Smooth muscle cell (in vitro differentiated cells): ENCODE data around the gene DGKA. TPM values are rescaled to one million over a fixed set of nuclear protein-coding genes. Genes with fewer than 3 reads are reported as not detected.
"Not testable (repeated sequence)": the region's sequence is repeated elsewhere in the genome, so short reads cannot be mapped to it uniquely, and the experiment has no call there.

Experiments used
- DNase-seq: peaks from one replicate; lab custom pipeline; 2025; ENCODE audit not compliant: unreplicated experiment; lab: John Stamatoyannopoulos, UW
- H2AFZ ChIP-seq: fragments of 200-600 bp; sonication (generic); 2 replicates; pipeline ENCODE4 v1.6.0; 2016; ENCODE audit warnings: antibody characterized with exemption, low read depth, mild to moderate bottlenecking
- H3F3A ChIP-seq: fragments of 200-600 bp; sonication (generic); 2 replicates; pipeline ENCODE4 v1.6.0; 2017; ENCODE audit warnings: antibody characterized with exemption, low read depth
- H3K27ac ChIP-seq: fragments of 200-600 bp; sonication (generic); 2 replicates; pipeline ENCODE4 v1.5.1; 2016; ENCODE audit warnings: low read depth, mild to moderate bottlenecking
- H3K27me3 ChIP-seq: fragments of 200-600 bp; sonication (generic); 2 replicates; pipeline ENCODE4 v1.6.1; 2016; ENCODE audit warnings: low read depth, mild to moderate bottlenecking
- H3K36me3 ChIP-seq: fragments of 200-600 bp; sonication (generic); 2 replicates; pipeline ENCODE4 v1.5.1; 2016; ENCODE audit warnings: low read depth
- H3K4me1 ChIP-seq: fragments of 200-600 bp; sonication (generic); 2 replicates; pipeline ENCODE4 v1.5.1; 2016; ENCODE audit warnings: low read depth
- H3K4me2 ChIP-seq: fragments of 200-600 bp; sonication (generic); 2 replicates; pipeline ENCODE4 v1.6.0; 2016; ENCODE audit warnings: mild to moderate bottlenecking
- H3K4me3 ChIP-seq: fragments of 200-600 bp; sonication (generic); 2 replicates; pipeline ENCODE4 v1.5.1; 2016; ENCODE audit warnings: mild to moderate bottlenecking
- H3K79me2 ChIP-seq: fragments of 200-600 bp; sonication (generic); 2 replicates; pipeline ENCODE4 v1.6.0; 2016; ENCODE audit warnings: low read depth, mild to moderate bottlenecking
- H3K9ac ChIP-seq: fragments of 200-600 bp; sonication (generic); 2 replicates; pipeline ENCODE4 v1.6.0; 2016; ENCODE audit warnings: low read depth
- H3K9me3 ChIP-seq: fragments of 200-600 bp; sonication (generic); replicated peaks from 2 replicates; pipeline ENCODE4 v1.5.1; 2016; ENCODE audit warnings: low read depth
- H4K20me1 ChIP-seq: fragments of 200-600 bp; sonication (generic); 2 replicates; pipeline ENCODE4 v1.6.0; 2016; ENCODE audit warnings: low read depth
- CTCF ChIP-seq: fragments of 200-600 bp; sonication (generic); IDR thresholded peaks from 2 replicates; pipeline ENCODE4 v1.5.1; 2017; ENCODE audit warnings: borderline replicate concordance, mild to moderate bottlenecking, antibody characterized with exemption; ENCODE audit not compliant: insufficient read depth, poor library complexity, severe bottlenecking
- WGBS: methylation state at CpG from one replicate; pipeline ENCODE4 v1.1.7; 2016; ENCODE audit warnings: low lambda C conversion rate; 5-methylcytosine and 5-hydroxymethylcytosine counted together
- polyA plus RNA-seq: library from polyadenylated mRNA; unstranded; fragments of >200 nt; fragmentation: Nextera tagmentation; extraction: Ambion mirVana; gene quantifications from 2 replicates; pipeline ENCODE4 v1.2.1, GENCODE V29; 2016
- total RNA-seq: library from RNA; depleted of rRNA; stranded (reverse); fragments of >200 nt; gene quantifications from 2 replicates; pipeline ENCODE4 v1.2.3, GENCODE V29; 2014

The DGKA gene
- total and polyA plus RNA-seq, 2 experiments from 2014 or later, result 66.3 to 87.1 TPM

- WGBS, result 85% methylated on average over 4 of the region's 4 CpGs
- H3K79me2 ChIP-seq, result peaks cover 62% of the 10 kb centered on the region
Observed at GRCh38 chr12:55983232-55983842, 52.4 kb downstream of the DGKA start.

GRCh38 chr12:55984861-55985260 lies 53.9 kb downstream of the DGKA start:
- H3K4me3 ChIP-seq, result no peak overlapping the region
- H4K20me1 ChIP-seq, result peaks cover 41% of the 10 kb centered on the region
- no peak overlapping the region for H2AFZ ChIP-seq
- H3K9ac ChIP-seq, result no peak overlapping the region
- H3K27me3 ChIP-seq, result no peaks in the 10 kb centered on the region
- no peak for DNase-seq
- 91% methylated on average over 2 of the region's 2 CpGs for WGBS
- no peak overlapping the region for H3K4me2 ChIP-seq
- no peak for TF ChIP-seq CTCF
- H3K36me3 ChIP-seq, result no peaks in the 10 kb centered on the region
- H3F3A ChIP-seq, result peaks cover 4% of the 10 kb centered on the region
- peaks cover 47% of the 10 kb centered on the region for H3K79me2 ChIP-seq
- H3K4me1 ChIP-seq, result no peaks in the 10 kb centered on the region
- H3K27ac ChIP-seq, result no peak overlapping the region
- H3K9me3 ChIP-seq, result no peaks in the 10 kb centered on the region

More at GRCh38 chr12:55983232-55983842, 52.4 kb downstream of the DGKA start:
- Histone ChIP-seq H3K36me3 (no peaks in the 10 kb centered on the region), H3K4me1 (no peaks in the 10 kb centered on the region), H3K4me2 (no peak overlapping the region), H4K20me1 (peaks cover 56% of the 10 kb centered on the region), H3K9me3 (no peaks in the 10 kb centered on the region), H3K9ac (no peak overlapping the region), H3K4me3 (no peak overlapping the region), H3K27me3 (no peaks in the 10 kb centered on the region), H2AFZ (no peak overlapping the region), H3K27ac (no peak overlapping the region), H3F3A (peaks cover 4% of the 10 kb centered on the region)
- no peak for DNase-seq
- TF ChIP-seq CTCF, result no peak

GRCh38 chr12:55985341-55985740 lies 54.4 kb downstream of the DGKA start:
- H2AFZ ChIP-seq, result no peak overlapping the region
- no peaks in the 10 kb centered on the region for H3K9me3 ChIP-seq
- peaks cover 40% of the 10 kb centered on the region for H4K20me1 ChIP-seq
- TF ChIP-seq CTCF, result no peak
- no peaks in the 10 kb centered on the region for H3K36me3 ChIP-seq
- no peak for DNase-seq
- WGBS, result 92% methylated on average over 4 of the region's 4 CpGs
- H3K4me2 ChIP-seq, result no peak overlapping the region
- no peak overlapping the region for H3K4me3 ChIP-seq
- peaks cover 44% of the 10 kb centered on the region for H3K79me2 ChIP-seq
- H3K27me3 ChIP-seq, result no peaks in the 10 kb centered on the region
- H3K27ac ChIP-seq, result no peak overlapping the region
- H3K4me1 ChIP-seq, result no peaks in the 10 kb centered on the region
- H3K9ac ChIP-seq, result no peak overlapping the region
- H3F3A ChIP-seq, result peaks cover 4% of the 10 kb centered on the region

GRCh38 chr12:55985976-55986375 lies 55.0 kb downstream of the DGKA start:
- H2AFZ ChIP-seq, H3K4me3 ChIP-seq, H3K36me3 ChIP-seq, H3K27me3 ChIP-seq, H3K4me2 ChIP-seq, DNase-seq, H3K9me3 ChIP-seq, H3F3A ChIP-seq, H3K4me1 ChIP-seq, H3K27ac ChIP-seq, H3K9ac ChIP-seq: not testable (repeated sequence)
- 97% methylated on average over 7 of the region's 7 CpGs for WGBS
- Histone ChIP-seq H3K79me2 (peaks cover 38% of the 10 kb centered on the region), H4K20me1 (peaks cover 39% of the 10 kb centered on the region)
